Measurements from ENCODE around the gene MYBBP1A.

MYBBP1A gene

DNA sequence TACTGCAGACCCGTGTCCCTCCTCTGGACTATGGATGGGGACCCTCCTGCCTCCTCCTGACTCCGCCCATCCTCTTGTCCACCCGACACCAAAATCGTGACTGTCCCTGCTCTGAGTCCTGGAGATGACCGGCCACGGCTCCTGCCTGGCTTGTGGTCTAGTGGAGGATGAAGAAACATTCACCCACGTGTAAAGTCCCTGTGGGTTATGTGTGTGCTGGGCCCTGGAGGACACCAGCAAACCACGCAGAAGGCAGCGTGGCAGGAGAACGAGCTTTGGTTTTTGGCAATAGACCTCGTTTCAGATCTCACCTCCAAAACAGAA lies 44.6 kb downstream of the MYBBP1A start:
- TF ChIP-seq, protein P1, sequence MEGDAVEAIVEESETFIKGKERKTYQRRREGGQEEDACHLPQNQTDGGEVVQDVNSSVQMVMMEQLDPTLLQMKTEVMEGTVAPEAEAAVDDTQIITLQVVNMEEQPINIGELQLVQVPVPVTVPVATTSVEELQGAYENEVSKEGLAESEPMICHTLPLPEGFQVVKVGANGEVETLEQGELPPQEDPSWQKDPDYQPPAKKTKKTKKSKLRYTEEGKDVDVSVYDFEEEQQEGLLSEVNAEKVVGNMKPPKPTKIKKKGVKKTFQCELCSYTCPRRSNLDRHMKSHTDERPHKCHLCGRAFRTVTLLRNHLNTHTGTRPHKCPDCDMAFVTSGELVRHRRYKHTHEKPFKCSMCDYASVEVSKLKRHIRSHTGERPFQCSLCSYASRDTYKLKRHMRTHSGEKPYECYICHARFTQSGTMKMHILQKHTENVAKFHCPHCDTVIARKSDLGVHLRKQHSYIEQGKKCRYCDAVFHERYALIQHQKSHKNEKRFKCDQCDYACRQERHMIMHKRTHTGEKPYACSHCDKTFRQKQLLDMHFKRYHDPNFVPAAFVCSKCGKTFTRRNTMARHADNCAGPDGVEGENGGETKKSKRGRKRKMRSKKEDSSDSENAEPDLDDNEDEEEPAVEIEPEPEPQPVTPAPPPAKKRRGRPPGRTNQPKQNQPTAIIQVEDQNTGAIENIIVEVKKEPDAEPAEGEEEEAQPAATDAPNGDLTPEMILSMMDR (IDR thresholded peaks at IDR 0.05): no peak

DNA sequence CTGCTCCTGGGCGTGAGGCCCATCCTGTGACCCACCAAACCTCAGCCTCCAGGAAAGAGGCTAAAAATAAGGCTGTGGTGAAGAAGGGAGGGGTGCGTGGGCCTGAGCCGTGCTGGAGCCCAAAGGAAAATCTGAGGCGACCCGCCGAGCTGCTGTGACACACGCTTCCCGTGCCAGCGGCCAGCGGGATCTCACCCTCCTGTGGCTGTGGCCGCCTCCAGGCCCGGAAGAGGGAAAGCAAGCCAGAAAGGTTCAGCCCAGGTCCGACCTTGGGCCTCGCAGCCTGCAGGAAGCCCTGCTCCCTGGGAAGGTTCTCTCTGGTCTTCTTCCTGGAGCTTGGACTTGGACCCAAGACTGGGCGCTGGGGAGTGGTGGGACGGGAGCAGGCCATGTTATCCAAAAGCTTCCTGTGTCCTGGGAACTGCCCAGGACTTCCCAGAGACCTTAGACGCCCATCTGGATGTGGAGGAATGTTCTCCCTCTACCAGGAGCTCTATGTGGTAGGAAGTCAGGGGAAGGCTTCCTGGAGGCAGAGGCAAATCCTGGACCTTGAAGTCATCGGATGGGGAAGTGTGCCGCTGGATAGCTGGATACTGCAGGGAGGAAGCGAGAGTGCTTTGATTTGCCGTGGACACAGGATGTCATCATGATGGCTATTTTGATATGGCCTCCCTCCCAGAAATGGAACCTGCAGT lies 45.1 kb downstream of the MYBBP1A start:
- TF ChIP-seq, protein P1 (IDR thresholded peaks at IDR 0.05): no peak

DNA sequence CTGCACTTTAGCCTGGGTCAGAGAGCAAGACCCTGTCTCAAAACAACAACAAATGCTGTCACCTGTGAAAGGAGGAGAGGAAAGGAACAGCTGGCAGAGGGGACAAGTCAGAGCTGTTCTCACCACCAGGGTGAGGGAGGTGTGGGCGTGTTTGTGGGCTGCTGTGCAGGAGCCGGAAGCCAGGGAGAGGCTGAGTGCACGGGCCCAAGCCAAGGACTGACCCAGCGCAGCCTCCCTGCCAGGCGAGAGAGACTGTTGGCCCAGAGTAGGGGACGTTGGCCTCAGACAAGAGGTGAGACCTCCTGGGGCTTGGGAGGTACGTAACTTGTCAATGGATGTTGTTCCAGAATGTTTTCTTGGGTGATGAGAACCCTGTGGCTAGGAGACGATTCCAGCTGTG lies 45.8 kb downstream of the MYBBP1A start:
- TF ChIP-seq, protein P1 (IDR thresholded peaks at IDR 0.05): no peak

DNA sequence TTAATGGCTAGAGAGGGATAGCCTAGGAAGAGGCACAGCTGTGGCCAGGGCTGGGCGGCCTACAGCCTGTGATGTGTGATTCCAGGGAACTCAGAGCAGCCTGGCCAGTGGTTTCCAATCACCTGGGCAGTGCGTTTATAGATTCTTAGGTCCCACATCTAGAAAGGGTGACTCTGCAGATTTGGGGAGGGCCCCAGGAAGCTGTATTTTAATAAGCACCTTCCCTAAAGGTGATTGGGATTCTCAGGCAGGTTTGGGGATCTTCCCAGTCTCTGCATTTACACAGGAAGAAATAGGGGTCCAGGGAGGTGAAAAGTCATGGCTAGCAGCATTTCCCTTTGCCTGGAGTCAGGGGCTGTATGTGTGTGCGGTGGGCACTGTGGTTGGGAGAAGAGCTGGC lies 47.0 kb downstream of the MYBBP1A start:
- TF ChIP-seq, protein P1 (IDR thresholded peaks at IDR 0.05): no peak

DNA sequence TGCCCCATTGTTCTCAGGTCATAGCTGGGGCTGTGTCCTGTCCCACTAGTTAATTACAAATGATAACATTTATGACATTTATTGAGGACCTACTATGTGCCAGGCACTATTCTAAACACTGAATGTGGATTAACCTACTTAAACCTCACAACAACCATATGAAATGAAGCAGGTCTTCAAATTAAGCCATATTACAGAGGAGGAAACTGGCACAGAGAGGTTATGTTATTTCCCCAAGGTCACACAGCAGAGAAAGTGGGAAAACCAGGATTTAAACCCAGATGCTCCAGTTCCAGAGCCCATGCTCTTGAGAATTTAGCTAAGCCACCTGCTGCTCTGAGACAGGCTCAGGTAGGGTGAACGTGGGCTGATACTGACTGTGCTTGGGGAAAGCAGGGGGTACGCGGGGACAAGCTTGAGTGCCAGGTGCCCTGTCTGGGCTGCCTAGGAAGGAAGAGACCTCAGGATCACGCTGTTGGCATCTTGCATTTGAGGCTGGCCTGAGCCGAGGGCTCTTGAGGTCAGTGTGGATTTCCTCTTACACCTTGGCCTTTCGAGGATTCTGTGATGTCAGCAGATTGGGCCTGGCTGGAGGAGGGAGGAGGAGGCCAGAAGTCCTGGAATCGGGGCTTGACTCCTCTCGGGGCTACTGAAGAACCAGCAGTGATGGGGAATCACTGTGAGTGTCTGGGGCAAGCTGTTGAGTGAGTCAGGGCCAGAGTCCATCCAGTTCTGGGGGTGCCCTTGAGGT lies 47.6 kb downstream of the MYBBP1A start:
- TF ChIP-seq, protein P1 (IDR thresholded peaks at IDR 0.05): no peak

DNA sequence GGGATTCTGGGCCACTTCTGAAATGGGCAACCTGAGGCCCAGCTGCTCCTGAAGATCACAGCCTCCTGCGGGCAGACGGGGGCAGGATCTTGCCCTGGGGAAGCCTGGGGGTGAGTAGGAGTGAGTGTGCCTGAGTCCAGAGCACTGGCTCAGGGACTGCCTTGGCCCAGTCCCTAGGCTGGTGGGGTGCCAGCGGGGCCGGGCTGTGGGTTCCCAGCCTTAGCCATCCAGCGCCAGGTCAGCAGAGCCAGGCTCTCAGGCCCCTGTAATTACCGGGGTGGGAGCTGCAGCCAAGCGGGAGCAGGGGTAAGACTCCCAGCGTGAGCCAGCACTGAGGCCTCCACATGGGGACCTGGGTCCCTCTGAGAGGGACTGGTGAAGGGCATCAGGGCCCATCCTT lies 48.3 kb downstream of the MYBBP1A start:
- TF ChIP-seq, protein P1 (IDR thresholded peaks at IDR 0.05): no peak

DNA sequence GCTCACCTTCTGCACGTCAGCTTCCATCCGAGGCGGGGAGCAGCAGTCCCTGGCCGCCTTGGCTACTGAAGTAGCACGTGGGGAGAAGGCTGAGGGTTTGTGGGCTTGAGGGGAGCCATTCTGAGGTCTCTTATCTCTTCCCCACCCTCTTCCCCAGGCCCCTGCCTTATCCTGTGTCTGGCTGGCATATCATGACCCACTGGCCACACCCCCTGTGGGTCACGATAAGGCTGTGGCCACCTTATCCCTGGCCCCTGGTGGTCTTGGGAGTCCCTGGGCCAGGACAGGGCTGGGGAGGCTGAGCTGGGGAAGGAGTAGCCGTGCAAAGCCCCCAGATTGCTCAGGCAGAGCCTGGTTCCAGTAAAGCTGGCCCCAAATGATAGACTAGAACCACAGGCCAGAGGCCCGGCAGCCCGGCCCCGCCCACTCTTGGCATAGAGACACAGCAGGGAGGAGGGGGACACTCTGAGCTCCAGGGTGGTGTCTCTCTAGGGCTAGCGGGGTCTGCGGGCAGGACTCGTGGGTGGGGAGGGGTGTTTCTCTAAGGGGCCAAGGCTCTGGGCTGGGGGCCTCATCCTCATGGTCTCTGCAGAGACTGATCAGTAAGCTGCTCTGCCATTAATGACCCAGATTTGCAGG lies 48.9 kb downstream of the MYBBP1A start:
- TF ChIP-seq, protein P1 (IDR thresholded peaks at IDR 0.05): no peak

Measured in LNCAP (cell line).